Measurements from ENCODE around the gene SLC34A3.

SLC34A3 gene

GRCh38 chr9:137212520-137212919 lies 18.2 kb upstream of the SLC34A3 start:
- DNase-seq (ENCODE audit: extremely low spot score) = no peak
- CTCF ChIA-PET = no interaction called here
- TF ChIP-seq ELF4 (IDR thresholded peaks at IDR 0.05) (no peak), CTBP1 (IDR thresholded peaks at IDR 0.05; ENCODE audit: borderline replicate concordance) (no peak), NFRKB (IDR thresholded peaks at IDR 0.05) (no peak), FOXA1 (IDR thresholded peaks at IDR 0.05) (no peak), TARDBP (IDR thresholded peaks at IDR 0.05) (no peak), PKNOX1 (IDR thresholded peaks at IDR 0.05) (no peak), ZNF384 (IDR thresholded peaks at IDR 0.05) (no peak)
- POLR2A ChIA-PET = interaction anchor here (1.0 to 1.5 kb wide), 3 partner anchors 10 to 23 kb away, joined by 3 to 5 read pairs (median 3); partner anchors contain the start of gene RNF208

GRCh38 chr9:137213160-137214060 lies 17.3 kb upstream of the SLC34A3 start:
- TF ChIP-seq FOXK2 (IDR thresholded peaks at IDR 0.05) = no peak
- no peak for TF ChIP-seq SUZ12 (IDR thresholded peaks at IDR 0.05)
- no peak for TF ChIP-seq LEF1 (IDR thresholded peaks at IDR 0.05; ENCODE audit: borderline replicate concordance)
- TF ChIP-seq NFRKB (IDR thresholded peaks at IDR 0.05) = no peak
- no peak for TF ChIP-seq TARDBP (IDR thresholded peaks at IDR 0.05)
- TF ChIP-seq FOXA1 (IDR thresholded peaks at IDR 0.05) = no peak
- no peak for TF ChIP-seq FOXM1 (IDR thresholded peaks at IDR 0.05; ENCODE audit: borderline replicate concordance)
- TF ChIP-seq ARNT (IDR thresholded peaks at IDR 0.05) = no peak
- no peak for TF ChIP-seq PKNOX1 (IDR thresholded peaks at IDR 0.05)
- TF ChIP-seq BHLHE40 (IDR thresholded peaks at IDR 0.05; ENCODE audit: borderline replicate concordance) = no peak
- TF ChIP-seq ZNF384 (IDR thresholded peaks at IDR 0.05) = no peak
- no peak for TF ChIP-seq SP1 (IDR thresholded peaks at IDR 0.05)
- no peak for TF ChIP-seq L3MBTL2 (conservative IDR thresholded peaks at IDR 0.05)
- no peak for TF ChIP-seq HDGF (IDR thresholded peaks at IDR 0.05; ENCODE audit: borderline replicate concordance)
- no peak for TF ChIP-seq CTBP1 (IDR thresholded peaks at IDR 0.05; ENCODE audit: borderline replicate concordance)
- TF ChIP-seq ELF4 (IDR thresholded peaks at IDR 0.05) = no peak
- no peak for DNase-seq (ENCODE audit: extremely low spot score)
- CTCF ChIA-PET = interaction anchor here (1.4 to 2.0 kb wide), 2 partner anchors 10 to 23 kb away, joined by 5 to 6 read pairs; no protein-coding TSS in a partner anchor
- POLR2A ChIA-PET = interaction anchor here (1.0 to 2.0 kb wide), 3 partner anchors 10 to 24 kb away, joined by 3 to 7 read pairs (median 3); partner anchors contain the start of gene TPRN

- DNase-seq (ENCODE audit: extremely low spot score) = no peak
- no peak for TF ChIP-seq SP1 (IDR thresholded peaks at IDR 0.05)
- no peak for TF ChIP-seq ZNF384 (IDR thresholded peaks at IDR 0.05)
- no peak for TF ChIP-seq FOXK2 (IDR thresholded peaks at IDR 0.05)
- no peak for TF ChIP-seq TARDBP (IDR thresholded peaks at IDR 0.05)
- TF ChIP-seq LEF1 (IDR thresholded peaks at IDR 0.05; ENCODE audit: borderline replicate concordance) = no peak
- no peak for TF ChIP-seq PKNOX1 (IDR thresholded peaks at IDR 0.05)
- no peak for TF ChIP-seq ELF4 (IDR thresholded peaks at IDR 0.05)
- no peak for TF ChIP-seq FOXM1 (IDR thresholded peaks at IDR 0.05; ENCODE audit: borderline replicate concordance)
- TF ChIP-seq ARNT (IDR thresholded peaks at IDR 0.05) = no peak
- TF ChIP-seq FOXA1 (IDR thresholded peaks at IDR 0.05) = no peak
- TF ChIP-seq CTBP1 (IDR thresholded peaks at IDR 0.05; ENCODE audit: borderline replicate concordance) = no peak
- ChIA-PET CTCF (interaction anchor here (1.4 to 2.0 kb wide), 2 partner anchors 8 to 22 kb away, joined by 5 to 6 read pairs; no protein-coding TSS in a partner anchor), POLR2A (interaction anchor here (0.7 to 3.8 kb wide), 3 partner anchors 10 to 20 kb away, joined by 4 to 16 read pairs (median 7); partner anchors contain the start of genes NDOR1, TMEM203 and TPRN)
These were observed 16.1 kb upstream of the SLC34A3 start for GRCh38 chr9:137214620-137215019.

- CTCF ChIA-PET = no interaction called here
- POLR2A ChIA-PET = interaction anchor here (0.7 to 3.8 kb wide), 4 partner anchors 10 to 21 kb away, joined by 3 to 16 read pairs (median 6); partner anchors contain the start of genes NDOR1, TMEM203 and TPRN
- no peak for DNase-seq (ENCODE audit: extremely low spot score)
- TF ChIP-seq TARDBP (IDR thresholded peaks at IDR 0.05) (no peak), NFRKB (IDR thresholded peaks at IDR 0.05) (no peak), FOXA1 (IDR thresholded peaks at IDR 0.05) (no peak), L3MBTL2 (conservative IDR thresholded peaks at IDR 0.05) (no peak), ZNF384 (IDR thresholded peaks at IDR 0.05) (no peak), PKNOX1 (IDR thresholded peaks at IDR 0.05) (no peak), LEF1 (IDR thresholded peaks at IDR 0.05; ENCODE audit: borderline replicate concordance) (no peak), SUZ12 (IDR thresholded peaks at IDR 0.05) (no peak), ARNT (IDR thresholded peaks at IDR 0.05) (no peak), SP1 (IDR thresholded peaks at IDR 0.05) (no peak), FOXK2 (IDR thresholded peaks at IDR 0.05) (no peak), HDGF (IDR thresholded peaks at IDR 0.05; ENCODE audit: borderline replicate concordance) (no peak), CTBP1 (IDR thresholded peaks at IDR 0.05; ENCODE audit: borderline replicate concordance) (no peak)
These were observed 15.3 kb upstream of the SLC34A3 start for GRCh38 chr9:137215196-137215986.
